Kidney epithelial cell (primary cell): ENCODE results near the gene GSAP. TPM values are rescaled to one million over a fixed set of nuclear protein-coding genes. Genes with fewer than 3 reads are reported as not detected.
"Not testable (repeated sequence)": the region's sequence is repeated elsewhere in the genome, so short reads cannot be mapped to it uniquely, and the experiment has no call there.

ENCODE experiments used
- DNase-seq: peaks from one replicate; pipeline ENCODE4 v3.0.0-alpha.2; 2010; ENCODE audit warnings: low read depth
- H3K27me3 ChIP-seq: 2 replicates; pipeline ENCODE4 v1.6.0; 2011; ENCODE audit warnings: low read length; ENCODE audit not compliant: control insufficient read depth, insufficient read depth
- H3K36me3 ChIP-seq: 2 replicates; pipeline ENCODE4 v1.5.1; 2011; ENCODE audit warnings: low read length; ENCODE audit not compliant: control insufficient read depth, insufficient read depth
- H3K4me3 ChIP-seq: 2 replicates; pipeline ENCODE4 v1.5.1; 2011; ENCODE audit warnings: low read depth, mild to moderate bottlenecking, control low read depth, low read length
- total RNA-seq: library from RNA; depleted of rRNA; stranded (reverse); fragments of >200 nt; gene quantifications from 2 replicates; pipeline ENCODE4 v1.2.3, GENCODE V29; 2015
- TF ChIP-seq, protein P1 (sequence below): IDR thresholded peaks from 2 replicates; pipeline ENCODE4 v1.5.1; 2011; ENCODE audit warnings: mild to moderate bottlenecking, moderate library complexity, low read length, control low read depth, inconsistent platforms; ENCODE audit not compliant: insufficient read depth, poor library complexity, severe bottlenecking

GSAP gene
- total RNA-seq, 1 donor from 2014 or later = 4.3 TPM

DNA sequence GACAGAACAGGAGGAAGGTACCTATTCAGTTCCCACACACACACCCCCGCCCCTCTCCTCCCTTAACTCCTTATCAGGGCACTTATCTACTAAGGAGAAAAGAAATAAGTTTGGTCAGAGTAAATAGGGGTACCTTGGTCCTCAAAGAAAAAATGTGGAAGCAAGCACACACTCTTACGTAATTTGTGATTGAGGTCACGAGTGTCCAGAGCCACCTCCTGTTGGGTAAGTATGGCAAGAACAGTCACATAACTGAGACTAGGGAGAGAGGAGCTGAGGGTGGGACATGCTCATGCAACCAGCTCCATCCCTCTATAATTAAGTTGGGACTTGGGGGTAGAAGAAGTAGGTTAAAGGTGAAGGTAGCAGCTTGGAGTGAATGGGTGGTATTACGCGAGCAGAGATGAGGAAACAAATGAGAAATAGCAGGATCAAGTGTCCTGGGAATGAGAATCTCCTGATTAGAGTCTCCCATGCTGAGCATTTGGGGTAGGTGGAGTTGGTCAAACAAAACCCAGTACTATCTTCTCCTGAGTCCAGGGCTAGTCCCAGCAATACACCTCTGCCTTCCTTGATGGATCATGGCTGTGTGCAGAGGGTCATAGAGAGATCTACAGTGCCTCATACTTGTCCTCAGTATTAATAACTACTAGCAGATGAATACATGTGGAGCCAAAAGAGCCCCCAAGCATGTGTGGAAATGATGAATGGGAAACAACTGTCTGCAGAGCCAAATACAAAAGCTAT, 77.1 kb downstream of the GSAP start:
- H3K4me3 ChIP-seq = no peak overlapping the region
- TF ChIP-seq, protein P1, sequence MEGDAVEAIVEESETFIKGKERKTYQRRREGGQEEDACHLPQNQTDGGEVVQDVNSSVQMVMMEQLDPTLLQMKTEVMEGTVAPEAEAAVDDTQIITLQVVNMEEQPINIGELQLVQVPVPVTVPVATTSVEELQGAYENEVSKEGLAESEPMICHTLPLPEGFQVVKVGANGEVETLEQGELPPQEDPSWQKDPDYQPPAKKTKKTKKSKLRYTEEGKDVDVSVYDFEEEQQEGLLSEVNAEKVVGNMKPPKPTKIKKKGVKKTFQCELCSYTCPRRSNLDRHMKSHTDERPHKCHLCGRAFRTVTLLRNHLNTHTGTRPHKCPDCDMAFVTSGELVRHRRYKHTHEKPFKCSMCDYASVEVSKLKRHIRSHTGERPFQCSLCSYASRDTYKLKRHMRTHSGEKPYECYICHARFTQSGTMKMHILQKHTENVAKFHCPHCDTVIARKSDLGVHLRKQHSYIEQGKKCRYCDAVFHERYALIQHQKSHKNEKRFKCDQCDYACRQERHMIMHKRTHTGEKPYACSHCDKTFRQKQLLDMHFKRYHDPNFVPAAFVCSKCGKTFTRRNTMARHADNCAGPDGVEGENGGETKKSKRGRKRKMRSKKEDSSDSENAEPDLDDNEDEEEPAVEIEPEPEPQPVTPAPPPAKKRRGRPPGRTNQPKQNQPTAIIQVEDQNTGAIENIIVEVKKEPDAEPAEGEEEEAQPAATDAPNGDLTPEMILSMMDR = no peak
- no peaks in the 10 kb centered on the region for H3K36me3 ChIP-seq
- no peak for DNase-seq
- no peaks in the 10 kb centered on the region for H3K27me3 ChIP-seq

DNA sequence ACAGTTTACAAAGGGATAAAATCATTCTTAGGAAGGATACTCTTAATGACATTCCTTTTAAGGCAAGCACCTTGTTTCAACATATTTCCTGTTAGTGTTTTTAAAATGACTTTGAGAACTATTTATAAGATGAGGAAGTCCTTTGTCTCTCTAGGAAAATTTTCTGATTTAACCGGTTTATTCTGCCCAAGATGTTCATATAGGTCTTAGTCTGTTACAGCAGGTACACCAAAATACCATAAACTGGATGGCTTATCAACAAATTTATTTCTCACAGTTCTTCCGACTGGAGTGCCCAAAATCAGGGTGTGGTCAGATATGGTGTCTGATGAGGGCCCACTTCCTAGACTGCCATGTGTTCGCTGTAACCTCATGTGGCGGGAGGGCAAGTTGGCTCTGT, 77.9 kb downstream of the GSAP start:
- no peaks in the 10 kb centered on the region for H3K36me3 ChIP-seq
- no peak overlapping the region for H3K4me3 ChIP-seq
- no peak for DNase-seq
- no peaks in the 10 kb centered on the region for H3K27me3 ChIP-seq
- TF ChIP-seq, protein P1 = no peak

DNA sequence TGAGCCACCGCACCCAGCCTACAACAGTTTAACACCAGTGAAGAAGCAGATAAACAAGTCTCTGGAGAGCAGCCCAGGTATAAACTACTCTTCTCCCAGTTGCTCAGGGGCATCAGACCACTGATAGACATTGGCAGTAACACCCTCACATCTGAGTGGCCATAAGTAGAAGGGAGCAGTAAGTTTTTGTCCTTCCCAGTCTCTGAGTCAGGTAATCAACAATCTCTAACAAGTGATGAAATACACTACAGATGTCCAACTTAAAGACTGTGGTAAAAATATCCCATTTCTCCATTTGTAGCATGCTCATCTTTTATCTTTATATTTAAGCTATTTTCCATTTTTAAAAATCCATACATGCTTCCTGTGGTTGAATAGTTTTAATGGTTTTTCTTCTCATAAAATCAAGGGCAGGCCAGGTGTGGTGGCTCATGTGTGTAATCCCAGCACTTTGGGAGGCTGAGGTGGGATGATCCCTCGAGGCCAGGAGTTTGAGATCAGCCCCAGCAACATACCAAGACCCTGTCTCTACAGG, 78.6 kb downstream of the GSAP start:
- TF ChIP-seq, protein P1 = no peak
- H3K4me3 ChIP-seq = no peak overlapping the region
- no peaks in the 10 kb centered on the region for H3K27me3 ChIP-seq

DNA sequence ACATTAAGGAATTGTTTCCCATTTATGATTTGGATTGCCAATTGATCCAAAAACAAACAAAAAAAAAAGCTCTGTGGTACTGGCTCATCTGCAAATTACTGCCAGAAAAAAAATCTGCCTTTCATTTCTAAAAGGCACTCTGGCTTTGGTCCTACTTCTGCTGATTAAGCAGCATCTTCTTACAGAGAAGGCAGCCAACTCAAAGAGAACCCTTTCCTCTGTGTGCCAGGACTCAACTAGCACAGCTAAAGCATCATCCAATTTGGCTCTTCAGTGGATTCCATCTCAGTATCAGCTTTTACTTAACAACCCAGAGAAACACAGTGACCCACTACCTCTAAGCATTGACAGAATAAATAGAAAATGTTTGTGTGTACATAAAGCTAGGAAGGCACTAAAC, 80.6 kb downstream of the GSAP start:
- no peak overlapping the region for H3K4me3 ChIP-seq
- H3K27me3 ChIP-seq = no peaks in the 10 kb centered on the region
- H3K36me3 ChIP-seq = no peaks in the 10 kb centered on the region
- TF ChIP-seq, protein P1 = no peak
- DNase-seq = no peak

More for the DNA sequence above, 78.6 kb downstream of the GSAP start:
- H3K36me3 ChIP-seq = no peaks in the 10 kb centered on the region
- DNase-seq = no peak

DNA sequence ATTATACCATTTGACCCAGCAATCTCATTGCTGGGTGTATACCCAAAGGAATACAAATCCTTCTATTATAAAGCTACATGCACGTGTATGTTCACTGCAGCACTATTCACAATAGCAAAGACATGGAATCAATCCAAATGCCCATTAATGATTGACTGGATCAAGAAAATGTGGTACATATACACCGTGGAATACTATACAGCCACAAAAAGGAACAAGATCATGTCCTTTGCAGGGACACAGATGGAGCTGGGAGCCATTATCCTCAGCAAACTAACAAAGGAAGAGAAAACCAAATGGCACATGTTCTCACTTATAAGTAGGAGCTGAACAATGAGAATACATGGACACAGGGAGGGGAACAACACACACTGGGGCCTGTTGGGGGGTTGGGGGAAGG, 82.1 kb downstream of the GSAP start:
- H3K27me3 ChIP-seq, H3K4me3 ChIP-seq, DNase-seq, H3K36me3 ChIP-seq: not testable (repeated sequence)

DNA sequence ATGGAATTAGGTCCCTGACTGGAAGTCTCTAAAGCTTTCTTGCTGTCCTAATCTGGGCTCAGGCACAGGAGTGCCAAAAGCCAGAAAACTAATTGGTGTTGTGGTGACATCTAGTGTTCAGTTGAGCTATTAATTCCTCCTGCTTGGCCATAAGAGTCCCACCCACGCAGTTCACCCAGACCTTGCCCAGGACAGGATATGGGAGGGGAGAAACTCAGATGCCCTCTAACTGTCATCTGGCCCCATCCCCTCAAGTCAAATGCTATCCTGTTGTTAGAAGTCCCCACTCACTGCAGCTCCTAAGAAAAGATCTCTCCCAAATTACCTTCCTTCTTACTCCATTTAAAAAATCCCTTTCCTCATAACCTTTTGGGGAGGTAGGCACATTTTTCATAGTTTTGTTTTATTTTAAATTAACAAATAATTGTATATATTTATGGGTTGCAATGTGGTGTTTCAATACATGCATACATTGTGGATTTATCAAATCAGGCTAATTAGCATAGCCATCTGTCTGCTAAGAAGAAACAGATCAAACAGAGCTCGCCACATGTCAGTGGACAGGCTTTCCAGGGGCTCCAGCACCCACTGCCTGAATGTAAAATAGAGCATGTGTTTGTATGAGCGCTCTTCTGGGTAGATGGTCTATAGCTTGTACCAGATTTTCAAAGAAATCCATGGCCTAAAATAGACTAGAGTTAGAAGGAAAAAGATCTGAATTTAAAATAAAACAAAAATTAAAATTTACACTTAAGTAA, 84.0 kb downstream of the GSAP start:
- DNase-seq = peak; percentile 63
- Histone ChIP-seq H3K36me3 (no peaks in the 10 kb centered on the region), H3K4me3 (no peak overlapping the region), H3K27me3 (no peaks in the 10 kb centered on the region)
- TF ChIP-seq, protein P1 = peak; percentile 49
